ENCODE data around the gene PTPRN2.

The PTPRN2 gene

DNA sequence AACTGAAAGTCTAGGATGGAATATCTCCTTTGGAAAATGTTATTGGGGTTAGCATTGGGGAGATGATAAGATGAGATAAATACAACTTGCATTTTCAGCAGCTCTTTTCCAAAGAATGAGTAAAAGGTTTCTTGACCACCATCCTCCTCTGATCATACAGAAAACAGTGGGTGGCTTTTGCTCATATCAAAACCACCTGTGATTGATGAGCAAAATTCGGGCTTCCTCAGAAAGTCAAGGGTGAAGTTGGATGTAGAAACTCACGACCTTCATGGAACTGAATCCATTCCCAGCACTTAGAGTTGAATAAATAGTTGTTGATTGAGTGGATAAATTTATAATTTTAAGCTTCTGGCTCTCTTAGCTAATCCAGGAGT, 1092.5 kb downstream of the PTPRN2 start:
- in situ Hi-C loops (cut with HindIII; ENCODE audit: low sequenced_read_pairs): loop anchor here (5.0 kb wide), 1 partner anchor 57 kb away; no protein-coding TSS in a partner anchor

DNA sequence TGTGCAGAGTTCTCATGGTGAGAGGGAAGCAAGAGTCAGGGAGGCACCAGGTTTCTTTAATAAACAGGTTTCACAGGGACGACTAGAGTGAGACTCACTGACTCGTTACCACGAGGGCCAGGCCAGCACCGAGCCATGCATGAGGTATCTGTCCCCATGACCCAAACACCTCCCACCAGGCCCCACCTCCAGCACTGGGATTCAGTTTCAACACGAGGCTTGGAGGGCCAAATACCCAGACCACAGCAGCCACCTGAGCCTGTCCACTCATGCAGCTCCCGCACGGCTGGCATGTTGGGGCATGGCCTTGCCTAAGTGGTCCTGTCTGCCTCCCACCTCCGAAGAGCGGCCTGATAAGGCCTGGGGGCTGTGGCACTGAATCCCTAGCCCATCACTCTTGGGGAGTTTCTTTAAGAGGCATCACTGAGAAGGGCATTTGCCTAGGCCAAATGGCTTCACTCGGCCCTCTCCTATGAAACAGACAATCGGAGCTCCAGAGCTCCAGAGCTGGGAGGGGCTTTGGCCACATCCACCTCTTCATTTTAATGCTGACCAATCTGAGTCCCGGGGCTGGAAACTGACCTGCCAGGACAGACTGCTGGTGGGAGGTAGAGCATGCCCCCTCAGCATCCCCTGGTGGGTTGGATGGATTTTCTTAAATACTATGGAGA, 1093.0 kb downstream of the PTPRN2 start:
- in situ Hi-C loops (cut with HindIII; ENCODE audit: low sequenced_read_pairs): loop anchor here (5.0 kb wide), 2 partner anchors 58 to 62 kb away; no protein-coding TSS in a partner anchor

DNA sequence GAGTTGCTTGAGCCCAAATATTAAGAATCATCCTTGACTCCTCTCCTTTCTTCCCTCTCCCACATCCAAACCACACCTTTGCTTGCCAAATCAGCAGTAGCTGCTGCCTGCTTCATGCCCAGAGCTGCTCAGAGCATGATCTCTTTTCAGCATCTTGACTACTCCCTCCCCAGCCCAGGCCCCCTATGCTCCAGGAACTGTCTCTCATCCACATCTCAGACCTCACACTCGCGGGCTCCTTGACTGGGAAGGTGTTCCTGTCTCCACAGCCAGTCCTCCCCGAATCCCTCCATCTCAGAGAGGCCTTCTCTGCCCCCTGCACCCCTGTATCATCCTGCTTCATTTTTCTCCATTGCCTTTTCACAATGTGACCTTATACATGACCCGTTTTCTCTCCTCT, 1093.8 kb downstream of the PTPRN2 start:
- in situ Hi-C loops (cut with HindIII; ENCODE audit: low sequenced_read_pairs): loop anchor here (5.0 kb wide), 1 partner anchor 61 kb away; no protein-coding TSS in a partner anchor

DNA sequence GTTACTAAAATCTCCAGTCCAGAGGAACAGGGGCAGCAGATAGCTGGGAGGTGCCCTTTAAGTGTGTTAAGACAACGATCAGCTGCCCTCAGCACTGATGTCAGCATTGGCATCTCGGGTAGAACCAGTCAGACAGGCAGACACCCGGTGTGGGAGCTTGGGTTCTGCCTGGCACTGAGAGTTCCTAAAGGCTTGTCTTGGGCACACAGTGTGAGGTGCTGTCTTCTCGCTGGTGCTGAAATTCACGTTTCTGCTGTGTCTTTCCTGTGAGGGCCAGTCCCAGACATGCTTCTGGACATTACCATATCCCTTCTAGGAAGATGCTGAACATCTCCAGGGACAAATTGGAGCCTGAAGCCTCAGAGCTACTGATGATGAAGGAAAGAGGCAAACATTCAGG, 1094.6 kb downstream of the PTPRN2 start:
- in situ Hi-C loops (cut with HindIII; ENCODE audit: low sequenced_read_pairs): loop anchor here (5.0 kb wide), 1 partner anchor 61 kb away; no protein-coding TSS in a partner anchor

DNA sequence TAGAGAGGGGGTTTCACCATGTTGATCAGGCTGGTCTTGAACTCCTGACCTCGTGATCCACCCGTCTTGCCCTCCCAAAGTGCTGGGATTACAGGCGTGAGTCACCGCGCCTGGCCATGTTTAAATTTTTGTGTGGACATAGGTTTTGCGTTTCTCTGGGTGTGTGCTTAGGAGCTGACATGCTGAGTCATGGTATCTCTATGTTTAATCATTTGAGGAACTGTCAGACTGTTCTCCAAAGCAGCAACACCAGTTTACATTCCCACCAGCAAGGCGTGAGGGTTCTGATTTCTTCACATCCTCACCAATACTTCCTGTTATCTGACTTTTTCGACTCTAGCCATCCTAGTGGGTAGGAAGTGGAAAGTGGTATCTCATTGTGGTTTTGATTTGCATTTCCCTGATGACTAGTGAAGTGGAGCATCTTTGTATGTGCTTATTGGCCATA, 1097.1 kb downstream of the PTPRN2 start:
- in situ Hi-C loops (cut with HindIII; ENCODE audit: low sequenced_read_pairs): loop anchor here (5.0 kb wide), 1 partner anchor 58 kb away; no protein-coding TSS in a partner anchor

DNA sequence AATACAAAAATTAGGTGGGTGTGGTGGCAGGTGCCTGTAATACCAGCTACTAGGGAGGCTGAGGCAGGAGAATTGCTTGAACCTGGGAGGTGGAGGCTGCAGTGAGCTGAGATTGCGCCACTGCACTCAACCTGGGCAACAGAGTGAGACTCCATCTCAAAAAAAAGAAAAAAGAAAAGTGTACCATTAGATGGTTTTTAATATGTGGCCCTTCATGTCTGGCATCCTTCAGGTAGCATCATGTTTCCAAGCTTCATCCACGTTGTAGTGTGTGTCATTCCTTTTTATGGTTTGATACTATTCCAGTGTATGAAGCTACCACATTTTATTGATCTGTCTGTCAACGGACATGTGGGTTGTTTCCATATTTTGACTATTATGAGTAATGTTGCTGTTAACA, 1097.8 kb downstream of the PTPRN2 start:
- in situ Hi-C loops (cut with HindIII; ENCODE audit: low sequenced_read_pairs): loop anchor here (5.0 kb wide), 1 partner anchor 58 kb away; no protein-coding TSS in a partner anchor
